AG10803 (cell line): ENCODE measurements around the gene ATIC.

Experiments
- DNase-seq: peaks from one replicate; pipeline ENCODE4 v3.0.0; 2010; ENCODE audit warnings: low read depth
- H3K4me3 ChIP-seq: 2 replicates; pipeline ENCODE4 v1.5.1; 2011; ENCODE audit warnings: mild to moderate bottlenecking, low read length, control low read depth
- TF ChIP-seq, protein P1 (sequence below): conservative IDR thresholded peaks from 2 replicates; pipeline ENCODE4 v1.5.1; 2011; ENCODE audit warnings: mild to moderate bottlenecking, low read length, control low read depth, inconsistent platforms

The ATIC gene

DNA sequence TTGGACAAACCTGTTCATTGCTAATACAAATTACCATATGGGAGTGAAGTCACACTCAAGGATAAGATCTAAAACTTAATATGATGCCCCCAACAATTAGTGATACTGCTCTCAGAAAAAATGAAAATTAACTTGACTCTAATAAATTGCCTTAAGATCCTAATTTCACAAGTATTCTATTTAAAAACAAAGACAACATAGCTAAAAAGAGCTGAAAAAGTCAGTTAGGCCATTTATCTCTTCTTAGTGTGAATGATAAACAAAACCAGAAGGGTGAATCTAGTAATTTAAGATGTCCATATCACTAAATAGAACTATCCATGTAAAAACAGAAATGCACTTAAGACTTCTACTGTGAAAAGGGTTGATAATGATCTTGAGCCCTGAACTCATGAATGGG, 70.6 kb downstream of the ATIC start:
- H3K4me3 ChIP-seq, result no peak overlapping the region
- DNase-seq, result no peak
- TF ChIP-seq, protein P1, sequence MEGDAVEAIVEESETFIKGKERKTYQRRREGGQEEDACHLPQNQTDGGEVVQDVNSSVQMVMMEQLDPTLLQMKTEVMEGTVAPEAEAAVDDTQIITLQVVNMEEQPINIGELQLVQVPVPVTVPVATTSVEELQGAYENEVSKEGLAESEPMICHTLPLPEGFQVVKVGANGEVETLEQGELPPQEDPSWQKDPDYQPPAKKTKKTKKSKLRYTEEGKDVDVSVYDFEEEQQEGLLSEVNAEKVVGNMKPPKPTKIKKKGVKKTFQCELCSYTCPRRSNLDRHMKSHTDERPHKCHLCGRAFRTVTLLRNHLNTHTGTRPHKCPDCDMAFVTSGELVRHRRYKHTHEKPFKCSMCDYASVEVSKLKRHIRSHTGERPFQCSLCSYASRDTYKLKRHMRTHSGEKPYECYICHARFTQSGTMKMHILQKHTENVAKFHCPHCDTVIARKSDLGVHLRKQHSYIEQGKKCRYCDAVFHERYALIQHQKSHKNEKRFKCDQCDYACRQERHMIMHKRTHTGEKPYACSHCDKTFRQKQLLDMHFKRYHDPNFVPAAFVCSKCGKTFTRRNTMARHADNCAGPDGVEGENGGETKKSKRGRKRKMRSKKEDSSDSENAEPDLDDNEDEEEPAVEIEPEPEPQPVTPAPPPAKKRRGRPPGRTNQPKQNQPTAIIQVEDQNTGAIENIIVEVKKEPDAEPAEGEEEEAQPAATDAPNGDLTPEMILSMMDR, result no peak

DNA sequence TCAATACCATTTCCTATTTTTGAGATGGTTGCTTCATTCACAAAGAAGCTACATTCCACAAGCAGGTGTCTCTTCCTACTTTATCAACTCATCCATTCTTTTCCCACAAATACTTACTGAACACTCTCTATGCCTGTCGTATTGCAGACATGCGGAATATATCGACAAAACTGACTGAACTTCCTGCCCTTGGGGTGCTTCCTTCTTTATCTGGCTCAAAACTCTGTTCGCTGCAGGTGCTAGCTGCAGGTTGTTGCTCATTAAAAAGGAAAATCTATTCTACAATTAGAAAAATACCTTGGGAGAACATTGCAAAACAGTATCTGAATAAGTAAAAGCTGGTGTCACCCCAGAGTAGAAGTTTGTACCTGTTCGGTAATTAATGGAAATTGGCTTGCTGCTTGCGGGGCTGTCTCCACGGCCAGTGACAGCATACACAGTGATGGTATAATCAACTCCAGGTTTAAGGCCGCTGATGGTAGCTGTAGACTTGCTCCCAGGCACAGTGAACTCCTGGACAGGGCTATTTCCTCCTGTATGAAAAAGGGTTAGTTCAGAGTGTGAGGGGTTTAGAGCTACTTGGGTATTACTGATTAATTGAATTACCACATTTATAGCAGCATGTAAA, 71.9 kb downstream of the ATIC start:
- no peak for DNase-seq
- TF ChIP-seq, protein P1, result no peak
- no peak overlapping the region for H3K4me3 ChIP-seq

DNA sequence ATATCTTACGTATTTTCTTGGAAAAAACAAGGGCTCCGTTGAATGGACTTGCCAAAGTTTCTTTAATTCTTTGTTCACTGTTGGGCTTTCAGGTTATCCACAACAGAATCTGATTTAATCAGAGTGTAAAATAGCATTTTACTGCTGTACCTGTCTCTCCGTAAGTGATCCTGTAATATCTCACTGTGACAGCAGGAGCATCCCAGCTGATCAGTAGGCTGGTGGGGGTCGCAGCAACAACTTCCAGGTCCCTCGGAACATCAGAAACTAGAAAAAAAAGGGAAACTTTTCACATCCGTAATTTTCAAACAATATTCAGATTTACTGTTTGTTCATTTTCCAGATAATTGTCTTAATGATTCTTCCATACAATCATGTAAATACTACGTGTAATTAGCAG, 72.9 kb downstream of the ATIC start:
- TF ChIP-seq, protein P1, result no peak
- H3K4me3 ChIP-seq, result no peak overlapping the region
- no peak for DNase-seq

DNA sequence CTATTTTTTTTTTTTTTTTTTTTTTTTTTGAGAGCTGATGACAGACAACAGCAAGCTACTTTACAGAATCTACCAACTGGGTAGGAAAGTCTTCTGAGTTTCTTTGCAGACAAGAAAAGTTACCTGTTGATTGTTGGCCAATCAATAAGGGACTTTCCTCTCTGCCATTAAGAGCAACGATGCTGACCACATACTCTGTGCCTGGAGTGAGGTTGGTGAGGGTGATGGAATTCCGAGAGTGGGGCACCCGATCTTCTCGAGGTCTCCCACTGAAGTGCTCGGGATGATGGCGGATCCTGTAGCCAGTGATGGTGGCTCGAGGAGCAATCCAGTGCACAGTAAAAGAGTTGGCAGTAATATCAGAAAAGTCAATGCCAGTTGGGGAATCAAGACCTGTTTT, 74.7 kb downstream of the ATIC start:
- no peak for DNase-seq
- TF ChIP-seq, protein P1, result no peak
- H3K4me3 ChIP-seq, result no peak overlapping the region

DNA sequence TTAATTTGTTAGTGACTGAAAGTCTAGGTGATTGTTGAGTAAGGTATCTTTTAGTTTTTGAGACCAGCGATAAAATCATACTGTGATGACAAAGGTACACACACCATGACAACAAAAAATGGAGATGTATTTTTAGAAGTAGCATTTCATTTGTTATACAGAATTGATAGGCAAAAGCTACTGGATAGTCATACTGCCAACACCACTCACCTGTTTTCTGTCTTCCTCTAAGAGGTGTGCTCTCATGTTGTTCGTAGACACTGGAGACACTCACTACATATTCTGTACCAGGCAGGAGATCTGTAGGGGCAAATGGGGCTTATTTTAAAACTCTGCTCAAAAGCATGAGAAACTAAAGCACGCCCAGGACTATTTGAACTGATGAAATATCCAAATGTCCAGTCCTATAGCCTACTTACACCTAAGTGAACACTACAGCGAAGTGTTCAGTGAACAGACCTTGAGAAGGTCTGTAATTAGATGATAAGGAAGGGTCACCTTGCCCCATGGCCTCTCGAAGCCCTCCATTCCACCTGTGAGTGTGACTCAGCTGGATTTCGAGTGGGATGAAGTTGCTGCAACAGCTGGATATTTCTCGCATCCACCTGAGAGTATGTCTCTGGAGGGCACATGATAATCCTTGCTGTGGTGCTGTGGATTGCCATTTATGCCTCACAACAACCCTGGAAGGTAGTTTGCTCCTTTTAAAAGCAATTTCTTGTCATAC, 76.3 kb downstream of the ATIC start:
- no peak overlapping the region for H3K4me3 ChIP-seq
- DNase-seq, result no peak

DNA sequence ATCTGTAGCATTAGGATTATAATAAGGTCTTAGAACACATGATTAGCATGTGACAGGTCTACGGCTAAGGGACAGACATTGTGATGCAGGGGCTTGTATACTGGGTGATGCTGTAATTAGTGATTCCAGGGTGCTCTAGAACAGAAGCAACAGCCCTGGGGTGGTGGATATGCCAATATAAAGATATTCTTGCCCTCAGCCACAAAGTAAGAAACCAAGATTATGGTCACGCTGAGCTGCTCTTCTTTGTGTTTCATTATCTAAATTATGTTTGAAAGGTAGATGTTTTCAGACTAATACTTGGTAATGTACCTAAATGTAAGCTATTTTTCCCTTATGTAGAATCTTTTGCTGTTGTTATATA, 78.7 kb downstream of the ATIC start:
- no peak overlapping the region for H3K4me3 ChIP-seq

More for the DNA sequence above, 76.3 kb downstream of the ATIC start:
- TF ChIP-seq, protein P1, result no peak

More for the DNA sequence above, 78.7 kb downstream of the ATIC start:
- TF ChIP-seq, protein P1, result no peak
- no peak for DNase-seq
